ENCODE data around the gene ITPR3. TPM values are rescaled to one million over a fixed set of nuclear protein-coding genes. Genes with fewer than 3 reads are reported as not detected.

The ITPR3 gene
- total RNA-seq, 4 donors from 2014 or later, result 161 to 265 (median 197) TPM

DNA sequence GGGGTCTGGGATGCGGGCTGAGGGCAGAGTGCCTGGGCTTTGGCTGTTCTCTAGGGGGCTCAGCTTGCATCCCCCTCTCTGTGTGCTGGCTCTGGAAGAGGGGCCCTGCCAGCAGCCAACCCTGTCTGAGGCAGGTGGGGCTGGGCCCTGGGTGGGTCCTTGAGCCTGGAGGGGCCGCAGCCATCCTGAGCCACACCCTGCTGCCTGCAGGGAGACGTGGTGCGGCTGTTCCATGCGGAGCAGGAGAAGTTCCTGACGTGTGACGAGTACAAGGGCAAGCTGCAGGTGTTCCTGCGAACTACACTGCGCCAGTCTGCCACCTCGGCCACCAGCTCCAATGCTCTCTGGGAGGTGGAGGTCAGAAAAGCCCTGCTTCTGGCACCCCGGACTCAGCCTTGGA, 41.2 kb downstream of the ITPR3 start:
- WGBS, 2 donors, result 87 to 97% methylated on average over 9 to 11 of the region's 11 CpGs
- intact Hi-C loops (cut with DNase I; ENCODE audit: low total_unique reads), result no loop called here
- TF ChIP-seq, protein P1, sequence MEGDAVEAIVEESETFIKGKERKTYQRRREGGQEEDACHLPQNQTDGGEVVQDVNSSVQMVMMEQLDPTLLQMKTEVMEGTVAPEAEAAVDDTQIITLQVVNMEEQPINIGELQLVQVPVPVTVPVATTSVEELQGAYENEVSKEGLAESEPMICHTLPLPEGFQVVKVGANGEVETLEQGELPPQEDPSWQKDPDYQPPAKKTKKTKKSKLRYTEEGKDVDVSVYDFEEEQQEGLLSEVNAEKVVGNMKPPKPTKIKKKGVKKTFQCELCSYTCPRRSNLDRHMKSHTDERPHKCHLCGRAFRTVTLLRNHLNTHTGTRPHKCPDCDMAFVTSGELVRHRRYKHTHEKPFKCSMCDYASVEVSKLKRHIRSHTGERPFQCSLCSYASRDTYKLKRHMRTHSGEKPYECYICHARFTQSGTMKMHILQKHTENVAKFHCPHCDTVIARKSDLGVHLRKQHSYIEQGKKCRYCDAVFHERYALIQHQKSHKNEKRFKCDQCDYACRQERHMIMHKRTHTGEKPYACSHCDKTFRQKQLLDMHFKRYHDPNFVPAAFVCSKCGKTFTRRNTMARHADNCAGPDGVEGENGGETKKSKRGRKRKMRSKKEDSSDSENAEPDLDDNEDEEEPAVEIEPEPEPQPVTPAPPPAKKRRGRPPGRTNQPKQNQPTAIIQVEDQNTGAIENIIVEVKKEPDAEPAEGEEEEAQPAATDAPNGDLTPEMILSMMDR (IDR thresholded peaks at IDR 0.05), result no peak
- no peak for TF ChIP-seq POLR2A (IDR thresholded peaks at IDR 0.05)
- H3K4me3 ChIP-seq (ENCODE audit: low read depth, poor library complexity, severe bottlenecking), result no peak overlapping the region
- no peak for DNase-seq (ENCODE audit: low spot score in 2 of 2)

DNA sequence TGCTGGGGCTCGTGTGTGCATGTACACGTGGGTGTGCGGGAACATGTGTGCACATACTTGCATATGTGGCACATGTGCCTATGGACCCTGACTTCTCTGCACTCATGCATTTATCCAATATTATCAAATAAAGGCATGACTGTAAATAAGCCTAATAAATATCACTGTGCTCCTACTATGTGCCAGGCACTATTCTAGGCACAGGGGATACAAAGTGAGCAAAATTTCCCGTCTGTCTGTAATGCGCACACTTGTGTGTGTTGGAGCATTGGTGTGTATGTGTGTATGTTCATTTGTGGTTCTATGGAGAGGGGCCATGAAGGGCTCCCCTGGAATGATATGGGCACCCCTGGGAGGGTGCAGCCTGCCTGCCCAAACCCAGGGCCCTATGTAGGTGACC, 41.9 kb downstream of the ITPR3 start:
- intact Hi-C loops (cut with DNase I; ENCODE audit: low total_unique reads), result no loop called here
- TF ChIP-seq, protein P1 (IDR thresholded peaks at IDR 0.05), result no peak
- TF ChIP-seq POLR2A (IDR thresholded peaks at IDR 0.05), result no peak
- no peak for DNase-seq (ENCODE audit: low spot score in 2 of 2)
- no peak overlapping the region for H3K4me3 ChIP-seq (ENCODE audit: low read depth, poor library complexity, severe bottlenecking)
- WGBS, 2 donors, result 70 to 73% methylated on average over 5 of the region's 5 CpGs

DNA sequence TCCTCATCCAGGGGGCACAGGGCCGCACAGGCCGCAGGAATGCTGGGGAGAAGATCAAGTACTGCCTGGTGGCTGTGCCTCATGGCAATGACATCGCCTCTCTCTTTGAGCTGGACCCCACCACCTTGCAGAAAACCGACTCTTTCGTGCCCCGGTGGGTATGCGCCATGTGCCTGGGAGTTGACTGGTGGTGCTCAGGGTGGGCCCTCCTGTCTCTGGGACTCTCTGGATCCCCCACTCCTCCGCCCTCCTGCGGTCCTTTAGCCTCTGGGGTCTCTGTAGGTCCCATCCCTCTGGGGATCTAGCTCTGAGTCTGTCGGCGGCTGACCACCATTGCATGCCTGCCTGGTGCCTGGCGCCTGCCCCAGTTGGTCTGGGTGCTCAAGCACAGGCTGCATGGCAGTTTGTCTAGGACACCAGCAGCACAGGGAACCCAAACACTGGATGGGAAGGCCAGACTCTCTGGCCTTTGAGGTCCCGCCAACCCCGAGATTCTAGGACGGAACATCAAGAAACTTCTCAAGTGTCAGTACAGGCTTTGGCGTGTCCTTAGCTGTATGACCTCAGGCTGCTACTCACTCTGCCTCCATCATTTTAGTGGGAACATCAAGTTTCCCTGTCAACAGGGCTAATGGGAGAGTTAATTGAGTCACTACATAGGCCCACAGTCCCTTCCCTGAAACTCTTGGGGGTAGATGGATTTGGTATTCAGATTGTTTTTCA, 42.8 kb downstream of the ITPR3 start:
- TF ChIP-seq, protein P1 (IDR thresholded peaks at IDR 0.05), result no peak
- no peak for TF ChIP-seq POLR2A (IDR thresholded peaks at IDR 0.05)
- 89 to 91% methylated on average over 16 of the region's 16 CpGs for WGBS, 2 donors
- H3K4me3 ChIP-seq (ENCODE audit: low read depth, poor library complexity, severe bottlenecking), result no peak overlapping the region
- intact Hi-C loops (cut with DNase I; ENCODE audit: low total_unique reads), result no loop called here
- DNase-seq (ENCODE audit: low spot score in 2 of 2), result no peak

DNA sequence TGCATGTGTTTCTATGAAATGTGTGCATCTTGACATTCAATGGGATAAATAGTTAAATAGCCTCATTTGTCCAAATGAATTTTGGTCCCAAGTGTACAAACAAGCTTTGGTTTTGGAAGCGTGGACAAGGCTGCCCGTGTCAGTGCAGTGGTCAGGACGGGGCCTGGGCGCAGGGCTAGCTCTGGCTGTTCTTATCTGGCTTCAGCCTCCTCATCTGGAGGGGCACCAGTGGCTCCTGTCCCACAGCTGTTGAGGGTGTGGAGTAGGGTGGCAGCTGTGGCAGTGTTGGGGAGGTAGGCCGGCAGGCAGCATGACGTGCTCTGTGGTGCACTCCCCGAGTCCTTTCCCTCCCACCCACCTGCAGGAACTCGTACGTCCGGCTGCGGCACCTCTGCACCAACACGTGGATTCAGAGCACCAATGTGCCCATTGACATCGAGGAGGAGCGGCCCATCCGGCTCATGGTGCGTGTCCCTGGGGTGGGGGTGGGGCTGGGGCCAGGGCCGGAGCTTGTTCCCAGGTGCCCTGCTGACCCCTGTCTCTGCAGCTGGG, 43.5 kb downstream of the ITPR3 start:
- intact Hi-C loops (cut with DNase I; ENCODE audit: low total_unique reads), result no loop called here
- DNase-seq (ENCODE audit: low spot score in 2 of 2), result no peak
- TF ChIP-seq, protein P1 (IDR thresholded peaks at IDR 0.05), result no peak
- no peak for TF ChIP-seq POLR2A (IDR thresholded peaks at IDR 0.05)
- H3K4me3 ChIP-seq (ENCODE audit: low read depth, poor library complexity, severe bottlenecking), result no peak overlapping the region
- WGBS, 2 donors, result 97 to 100% methylated on average over 5 to 12 of the region's 17 CpGs

DNA sequence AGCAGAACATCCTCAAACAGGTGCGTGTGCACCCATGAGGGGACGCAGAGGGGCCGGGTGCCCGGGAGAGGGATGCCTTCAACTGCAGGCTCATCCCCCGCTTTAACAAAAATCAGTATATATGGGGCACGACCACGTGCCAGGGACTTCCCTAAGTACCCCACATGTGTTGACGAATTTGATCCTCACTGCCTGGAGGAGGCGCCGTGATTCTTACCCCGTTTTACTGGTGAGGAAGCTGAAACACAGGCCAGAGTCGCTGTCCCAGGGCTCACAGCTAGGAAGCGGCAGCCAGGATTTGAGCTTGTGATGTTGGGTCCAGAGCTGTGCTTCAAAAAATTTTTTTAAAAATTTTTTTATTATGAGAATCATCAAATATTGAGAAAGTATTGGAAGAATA, 44.8 kb downstream of the ITPR3 start:
- no peak overlapping the region for H3K4me3 ChIP-seq (ENCODE audit: low read depth, poor library complexity, severe bottlenecking)
- TF ChIP-seq, protein P1 (IDR thresholded peaks at IDR 0.05), result no peak
- no peak for TF ChIP-seq POLR2A (IDR thresholded peaks at IDR 0.05)
- intact Hi-C loops (cut with DNase I; ENCODE audit: low total_unique reads), result no loop called here
- WGBS, 2 donors, result 86 to 88% methylated on average over 13 of the region's 13 CpGs
- no peak for DNase-seq (ENCODE audit: low spot score in 2 of 2)

Measured in lower leg skin (tissue), 4 donors.